Mucosa of descending colon (tissue), 3 donors: Measurements from ENCODE around the gene LRP1B. TPM values are rescaled to one million over a fixed set of nuclear protein-coding genes. Genes with fewer than 3 reads are reported as not detected.

Experiments
- ATAC-seq: fragments of 200-7000 bp; cut with Tn5 transposase; one replicate; pipeline ENCODE4 v1.9.1; 2020; ENCODE audit warnings: mild to moderate bottlenecking, moderate library complexity
- DNase-seq, 3 donors: peaks; one replicate each; pipeline ENCODE4 v3.0.0-alpha.2; 2020
- H3K36me3 ChIP-seq: fragments of 200-600 bp; one replicate; pipeline ENCODE4 v1.8.0; 2021; ENCODE audit warnings: low read depth, mild to moderate bottlenecking
- H3K4me1 ChIP-seq: fragments of 200-600 bp; one replicate; pipeline ENCODE4 v1.8.0; 2021; ENCODE audit warnings: low read depth, mild to moderate bottlenecking
- H3K4me3 ChIP-seq: fragments of 200-600 bp; one replicate; pipeline ENCODE4 v1.8.0; 2021; ENCODE audit warnings: mild to moderate bottlenecking
- H3K9me3 ChIP-seq: fragments of 200-600 bp; one replicate; pipeline ENCODE4 v1.8.0; 2021; ENCODE audit warnings: mild to moderate bottlenecking
- CTCF ChIP-seq: fragments of 200-600 bp; IDR thresholded peaks from one replicate; pipeline ENCODE4 v1.8.0; 2022; ENCODE audit warnings: antibody characterized with exemption, mild to moderate bottlenecking
- intact Hi-C, 2 donors: fragments of 100-400 bp; cut with DNase I in 1 of 2; cut with micrococcal nuclease in 1 of 2; formaldehyde crosslinking; loops; one replicate each; pipeline versions ENCODE4 v1.11.0 to v1.11.1; 2022; cut with DNase I, micrococcal nuclease
- total RNA-seq, 3 donors: library from RNA; stranded (reverse); fragmentation: NEBNext Ultra II Directional in 2 of 3; extraction: Animal tissue kit (Norgen Biotek cat#: 25700) in 2 of 3; gene quantifications; one replicate each; pipeline versions ENCODE4 v1.2.1 to v1.2.4, GENCODE V29; 2021 to 2023
- donor health status: DM: no; HTN: no; CAD: no; lungs with moderate emphysema.
- donor health status: DM: no; HTN: no; CAD: no.
- donor health status: DM: no; HTN: yes; CAD: no.

LRP1B gene
- total RNA-seq, 3 donors from 2014 or later, result 0.12 to 1.6 (median 0.20) TPM

GRCh38 chr2:141399270-141399669 is 731.5 kb downstream of the LRP1B start:
- no peaks in the 10 kb centered on the region for H3K9me3 ChIP-seq
- no peak overlapping the region for H3K4me3 ChIP-seq
- ATAC-seq (no peak), DNase-seq (no peak)
- no peaks in the 10 kb centered on the region for H3K36me3 ChIP-seq
- H3K4me1 ChIP-seq, result no peaks in the 10 kb centered on the region
- no peak for TF ChIP-seq CTCF
- intact Hi-C loops, result no loop called here

GRCh38 chr2:141393214-141393545 is 737.6 kb downstream of the LRP1B start:
- Histone ChIP-seq H3K4me1 (no peaks in the 10 kb centered on the region), H3K36me3 (no peaks in the 10 kb centered on the region), H3K9me3 (no peaks in the 10 kb centered on the region), H3K4me3 (no peak overlapping the region)
- DNase-seq, result no peak
- no peak for TF ChIP-seq CTCF
- intact Hi-C loops, result no loop called here
- no peak for ATAC-seq

GRCh38 chr2:141392517-141393213 is 738.2 kb downstream of the LRP1B start:
- no peaks in the 10 kb centered on the region for H3K36me3 ChIP-seq
- H3K4me1 ChIP-seq, result no peaks in the 10 kb centered on the region
- ATAC-seq, result no peak
- no peak for TF ChIP-seq CTCF
- DNase-seq, result no peak
- intact Hi-C loops, result no loop called here
- no peaks in the 10 kb centered on the region for H3K9me3 ChIP-seq
- H3K4me3 ChIP-seq, result no peak overlapping the region

- DNase-seq (no peak), ATAC-seq (no peak)
- Histone ChIP-seq H3K9me3 (no peaks in the 10 kb centered on the region), H3K4me3 (no peak overlapping the region), H3K36me3 (no peaks in the 10 kb centered on the region), H3K4me1 (no peaks in the 10 kb centered on the region)
- TF ChIP-seq CTCF, result no peak
- intact Hi-C loops, result no loop called here
Observed at GRCh38 chr2:141386168-141386567, 744.6 kb downstream of the LRP1B start.

- intact Hi-C loops, result no loop called here
- TF ChIP-seq CTCF, result no peak
- DNase-seq, result no peak
- no peak for ATAC-seq
- no peaks in the 10 kb centered on the region for H3K36me3 ChIP-seq
- H3K4me3 ChIP-seq, result no peak overlapping the region
- H3K9me3 ChIP-seq, result no peaks in the 10 kb centered on the region
- H3K4me1 ChIP-seq, result no peaks in the 10 kb centered on the region
Observed at GRCh38 chr2:141384676-141385075, 746.1 kb downstream of the LRP1B start.

- intact Hi-C loops, result no loop called here
Observed at GRCh38 chr2:141381946-141382345, 748.9 kb downstream of the LRP1B start.

More at GRCh38 chr2:141381946-141382345, 748.9 kb downstream of the LRP1B start:
- Histone ChIP-seq H3K9me3 (no peaks in the 10 kb centered on the region), H3K4me1 (no peaks in the 10 kb centered on the region), H3K36me3 (no peaks in the 10 kb centered on the region), H3K4me3 (no peak overlapping the region)
- ATAC-seq, result no peak
- DNase-seq, result no peak
- TF ChIP-seq CTCF, result no peak
